ENCODE data around the gene NHEJ1. TPM values are rescaled to one million over a fixed set of nuclear protein-coding genes. Genes with fewer than 3 reads are reported as not detected.

The NHEJ1 gene
- total RNA-seq, 2 experiments from 2014 or later = 12.7 to 14.3 TPM

DNA sequence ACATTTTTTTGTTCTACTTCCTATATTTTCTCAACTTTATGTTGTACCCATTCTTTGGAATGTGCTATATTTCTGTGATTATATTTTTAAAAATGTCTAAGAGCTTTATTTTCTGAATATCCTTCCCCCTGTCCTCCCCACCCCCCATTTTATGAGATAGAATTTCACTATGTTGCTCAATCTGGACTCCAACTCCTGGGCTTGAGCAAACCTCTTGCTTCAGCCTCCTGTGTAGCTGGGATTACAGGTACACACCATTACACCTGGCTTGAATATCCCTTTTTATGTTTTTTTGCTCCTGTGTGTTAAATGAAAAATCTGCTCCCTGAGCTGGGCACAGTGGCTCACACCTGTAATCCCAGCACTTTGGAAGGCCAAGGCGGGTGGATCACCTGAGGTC, 36.8 kb upstream of the NHEJ1 start:
- no peaks in the 10 kb centered on the region for H3K36me3 ChIP-seq (ENCODE audit: insufficient read depth, low read length)
- no peaks in the 10 kb centered on the region for H3K4me1 ChIP-seq (ENCODE audit: insufficient read depth, low read length, poor library complexity, severe bottlenecking)
- no TSS peak for BruUV-seq (replicated peaks)
- no peaks in the 10 kb centered on the region for H3K9me2 ChIP-seq (ENCODE audit: insufficient read depth, low read length)
- no peak overlapping the region for H2AFZ ChIP-seq (ENCODE audit: low read length)
- CTCF ChIA-PET (ENCODE audit: unreplicated experiment) = interaction anchor here (0.6 kb wide), 1 partner anchor 9 kb away, joined by 7 read pairs; the partner anchor contains the start of gene ZFAND2B
- no peak overlapping the region for H3K4me3 ChIP-seq (ENCODE audit: low read depth, low read length, poor library complexity, severe bottlenecking)
- H3K9me3 ChIP-seq (ENCODE audit: low read length) = no peaks in the 10 kb centered on the region
- intact Hi-C loops (cut with micrococcal nuclease; ENCODE audit: unreplicated experiment) = no loop called here
- no peak overlapping the region for H3K4me2 ChIP-seq (ENCODE audit: low read length)
- H4K20me1 ChIP-seq (ENCODE audit: insufficient read depth, low read length) = no peaks in the 10 kb centered on the region
- H3K27ac ChIP-seq (ENCODE audit: low read depth, low read length, poor library complexity, severe bottlenecking) = no peak overlapping the region
- H3K79me2 ChIP-seq (ENCODE audit: insufficient read depth, low read depth, low read length) = no peaks in the 10 kb centered on the region
- no peak for DNase-seq (ENCODE audit: low spot score)
- POLR2A ChIA-PET = interaction anchor here (0.8 to 0.9 kb wide), 2 partner anchors 9 to 15 kb away, joined by 3 to 4 read pairs; partner anchors contain the start of gene ZFAND2B
- TF ChIP-seq, protein P1, sequence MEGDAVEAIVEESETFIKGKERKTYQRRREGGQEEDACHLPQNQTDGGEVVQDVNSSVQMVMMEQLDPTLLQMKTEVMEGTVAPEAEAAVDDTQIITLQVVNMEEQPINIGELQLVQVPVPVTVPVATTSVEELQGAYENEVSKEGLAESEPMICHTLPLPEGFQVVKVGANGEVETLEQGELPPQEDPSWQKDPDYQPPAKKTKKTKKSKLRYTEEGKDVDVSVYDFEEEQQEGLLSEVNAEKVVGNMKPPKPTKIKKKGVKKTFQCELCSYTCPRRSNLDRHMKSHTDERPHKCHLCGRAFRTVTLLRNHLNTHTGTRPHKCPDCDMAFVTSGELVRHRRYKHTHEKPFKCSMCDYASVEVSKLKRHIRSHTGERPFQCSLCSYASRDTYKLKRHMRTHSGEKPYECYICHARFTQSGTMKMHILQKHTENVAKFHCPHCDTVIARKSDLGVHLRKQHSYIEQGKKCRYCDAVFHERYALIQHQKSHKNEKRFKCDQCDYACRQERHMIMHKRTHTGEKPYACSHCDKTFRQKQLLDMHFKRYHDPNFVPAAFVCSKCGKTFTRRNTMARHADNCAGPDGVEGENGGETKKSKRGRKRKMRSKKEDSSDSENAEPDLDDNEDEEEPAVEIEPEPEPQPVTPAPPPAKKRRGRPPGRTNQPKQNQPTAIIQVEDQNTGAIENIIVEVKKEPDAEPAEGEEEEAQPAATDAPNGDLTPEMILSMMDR (conservative IDR thresholded peaks at IDR 0.05; ENCODE audit: low read length) = no peak
- no peak for TF ChIP-seq EZH2phosphoT487 (IDR thresholded peaks at IDR 0.05; ENCODE audit: borderline replicate concordance, low read depth, low read length)

DNA sequence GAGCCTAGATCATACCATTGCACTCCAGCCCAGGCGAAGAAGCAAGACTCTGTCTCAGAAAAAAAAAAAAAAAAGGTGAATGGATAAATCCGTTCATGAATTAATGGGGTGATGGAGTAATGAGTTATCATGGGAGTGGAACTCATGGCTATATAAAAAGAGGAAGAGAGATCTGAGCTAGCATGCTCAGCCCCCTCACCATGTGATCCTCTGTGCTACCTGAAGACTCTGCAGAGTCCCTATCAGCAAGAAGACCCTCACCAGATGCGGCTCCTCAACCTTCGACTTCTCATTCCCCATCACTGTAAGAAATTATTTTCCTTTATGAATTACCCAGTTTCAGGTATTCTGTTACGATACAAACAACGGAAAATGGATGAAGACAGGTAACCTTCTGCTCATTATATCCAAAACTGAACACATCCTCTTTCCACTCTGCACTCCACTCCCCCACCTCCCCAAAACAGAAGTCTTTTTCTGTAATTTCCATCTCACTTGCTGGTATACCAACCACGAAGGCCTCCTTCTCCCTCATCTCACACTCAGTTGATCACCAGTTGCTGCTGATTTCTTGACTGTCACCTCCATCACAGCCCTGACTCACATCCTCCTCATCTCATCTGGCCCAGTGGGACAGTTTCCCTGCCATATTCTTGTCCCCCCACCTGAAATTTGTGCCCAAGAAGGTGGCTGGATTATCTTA, 26.3 kb upstream of the NHEJ1 start:
- no peak for TF ChIP-seq EZH2phosphoT487 (IDR thresholded peaks at IDR 0.05; ENCODE audit: borderline replicate concordance, low read depth, low read length)
- TF ChIP-seq, protein P1 (conservative IDR thresholded peaks at IDR 0.05; ENCODE audit: low read length) = no peak
- no peaks in the 10 kb centered on the region for H3K79me2 ChIP-seq (ENCODE audit: insufficient read depth, low read depth, low read length)
- ChIA-PET CTCF (ENCODE audit: unreplicated experiment) (no interaction called here), POLR2A (interaction anchor here (0.6 to 0.7 kb wide), 2 partner anchors 19 to 29 kb away, joined by 3 to 4 read pairs; partner anchors contain the start of gene ZFAND2B)
- DNase-seq (ENCODE audit: low spot score) = peak; percentile 12
- no peaks in the 10 kb centered on the region for H3K9me2 ChIP-seq (ENCODE audit: insufficient read depth, low read length)
- H3K36me3 ChIP-seq (ENCODE audit: insufficient read depth, low read length) = peaks cover 43% of the 10 kb centered on the region
- H3K4me3 ChIP-seq (ENCODE audit: low read depth, low read length, poor library complexity, severe bottlenecking) = no peak overlapping the region
- no peaks in the 10 kb centered on the region for H3K9me3 ChIP-seq (ENCODE audit: low read length)
- H2AFZ ChIP-seq (ENCODE audit: low read length) = no peak overlapping the region
- no TSS peak for BruUV-seq (replicated peaks)
- no peaks in the 10 kb centered on the region for H4K20me1 ChIP-seq (ENCODE audit: insufficient read depth, low read length)
- H3K4me1 ChIP-seq (ENCODE audit: insufficient read depth, low read length, poor library complexity, severe bottlenecking) = no peaks in the 10 kb centered on the region
- no peak overlapping the region for H3K4me2 ChIP-seq (ENCODE audit: low read length)
- H3K27ac ChIP-seq (ENCODE audit: low read depth, low read length, poor library complexity, severe bottlenecking) = no peak overlapping the region
- intact Hi-C loops (cut with micrococcal nuclease; ENCODE audit: unreplicated experiment) = no loop called here

DNA sequence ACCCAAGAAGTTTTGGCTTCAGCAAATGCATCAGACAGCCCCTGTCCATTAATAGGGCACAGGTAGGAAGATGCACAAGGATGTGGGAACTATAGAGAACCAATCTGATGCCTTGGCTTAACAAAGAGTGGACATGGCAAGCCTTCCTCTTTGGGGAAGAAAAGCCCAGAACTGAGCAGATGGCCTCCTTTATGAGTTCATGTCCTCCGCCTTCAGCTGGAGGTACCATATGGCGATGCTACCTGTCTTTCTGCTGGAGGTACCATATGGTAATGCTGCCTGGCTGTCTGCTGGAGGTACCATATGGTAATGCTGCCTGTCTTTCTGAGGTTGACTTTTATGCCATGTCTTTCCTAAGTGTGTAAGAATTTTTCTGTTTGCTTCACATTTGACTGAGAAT, 23.5 kb upstream of the NHEJ1 start:
- peaks cover 68% of the 10 kb centered on the region for H3K36me3 ChIP-seq (ENCODE audit: insufficient read depth, low read length)
- POLR2A ChIA-PET = interaction anchor here (1.3 kb wide), 1 partner anchor 22 kb away, joined by 3 read pairs; the partner anchor contains the start of gene ZFAND2B

More for the DNA sequence above, 23.5 kb upstream of the NHEJ1 start:
- no peak for TF ChIP-seq EZH2phosphoT487 (IDR thresholded peaks at IDR 0.05; ENCODE audit: borderline replicate concordance, low read depth, low read length)
- TF ChIP-seq, protein P1 (conservative IDR thresholded peaks at IDR 0.05; ENCODE audit: low read length) = no peak
- BruUV-seq (replicated peaks) = no TSS peak
- Histone ChIP-seq H3K9me2 (ENCODE audit: insufficient read depth, low read length) (no peaks in the 10 kb centered on the region), H3K4me1 (ENCODE audit: insufficient read depth, low read length, poor library complexity, severe bottlenecking) (peaks cover 7% of the 10 kb centered on the region), H3K9me3 (ENCODE audit: low read length) (no peaks in the 10 kb centered on the region), H3K4me2 (ENCODE audit: low read length) (no peak overlapping the region), H3K79me2 (ENCODE audit: insufficient read depth, low read depth, low read length) (peaks cover 11% of the 10 kb centered on the region; the same call in 1 of the 2 replicates), H3K27ac (ENCODE audit: low read depth, low read length, poor library complexity, severe bottlenecking) (no peak overlapping the region), H4K20me1 (ENCODE audit: insufficient read depth, low read length) (0 out of 2 replicates have a peak, but pooled peaks cover 5% of the 10 kb centered on the region), H2AFZ (ENCODE audit: low read length) (no peak overlapping the region), H3K4me3 (ENCODE audit: low read depth, low read length, poor library complexity, severe bottlenecking) (no peak overlapping the region)
- DNase-seq (ENCODE audit: low spot score) = no peak
- CTCF ChIA-PET (ENCODE audit: unreplicated experiment) = no interaction called here
- intact Hi-C loops (cut with micrococcal nuclease; ENCODE audit: unreplicated experiment) = no loop called here
